ENCODE measurements around the gene RASSF3.
"Not testable (repeated sequence)": the region's sequence is repeated elsewhere in the genome, so short reads cannot be mapped to it uniquely, and the experiment has no call there.

Gene RASSF3

DNA sequence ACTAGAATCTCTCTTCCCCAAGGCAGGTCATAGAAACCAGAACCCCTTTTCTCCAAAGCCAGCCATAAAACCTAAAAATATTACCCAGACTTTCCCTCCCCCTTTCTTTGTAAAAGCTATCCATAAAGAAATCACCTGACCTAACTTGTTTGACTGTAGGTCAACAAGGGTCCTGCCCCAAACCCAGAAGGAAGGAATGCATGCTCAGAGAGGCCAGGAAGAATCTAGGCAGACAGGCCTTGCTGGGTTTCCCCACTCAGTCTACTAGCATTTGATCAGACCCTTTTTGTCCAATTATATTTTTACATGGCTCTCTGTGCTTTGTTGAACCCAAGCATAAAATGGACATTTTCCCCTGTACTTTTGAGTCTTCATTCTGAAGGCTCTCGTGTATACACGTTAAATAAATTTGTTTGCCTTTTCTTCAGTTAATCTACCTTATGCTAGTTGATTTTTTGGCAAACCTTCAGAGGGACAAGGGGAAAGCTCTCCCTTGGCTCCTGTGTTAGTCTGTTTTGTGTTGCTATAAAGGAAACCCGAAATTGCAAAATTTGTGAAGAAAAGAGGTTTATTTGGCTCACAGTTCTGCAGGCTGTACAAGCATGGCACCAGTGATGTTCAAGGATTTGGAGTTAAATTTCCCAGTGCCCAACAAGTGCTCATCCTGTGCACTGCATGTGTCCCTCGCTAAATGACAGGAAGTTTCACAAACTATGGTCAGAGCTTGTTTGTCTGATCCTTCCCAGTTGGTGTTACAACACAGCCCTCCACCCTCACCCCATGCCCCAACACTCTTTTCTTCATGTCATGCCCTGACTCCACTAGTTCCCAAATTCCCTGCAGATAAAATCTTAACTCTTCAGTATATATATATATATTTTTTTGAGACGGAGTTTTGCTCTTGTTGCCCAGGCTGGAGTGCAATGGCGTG, 14.2 kb upstream of the RASSF3 start:
- no peak for DNase-seq (ENCODE audit: low read depth)

GRCh38 chr12:64598831-64599230, 11.5 kb upstream of the RASSF3 start:
- no peak for DNase-seq (ENCODE audit: low read depth)

DNA sequence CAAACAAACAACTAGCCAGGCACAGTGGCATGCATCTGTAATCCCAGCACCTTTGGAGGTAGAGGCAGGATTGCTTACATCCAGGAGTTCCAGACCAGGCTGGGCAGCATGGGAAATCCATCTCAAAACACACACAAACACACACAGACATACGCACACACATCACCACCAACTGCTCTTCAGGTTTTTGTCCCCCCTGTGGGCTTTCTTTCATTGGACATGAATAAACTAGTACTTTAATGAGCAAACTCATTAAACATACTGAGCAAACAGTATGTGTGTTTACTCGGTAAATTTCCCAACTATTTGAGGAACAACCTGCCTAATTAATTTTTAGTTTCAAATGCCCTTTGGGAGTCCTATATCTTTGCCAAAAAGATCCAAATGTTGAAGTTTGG, 10.1 kb upstream of the RASSF3 start:
- no peak for DNase-seq (ENCODE audit: low read depth)

- no peak for DNase-seq (ENCODE audit: low read depth)
Measured at GRCh38 chr12:64603183-64603841, 7.0 kb upstream of the RASSF3 start.

DNA sequence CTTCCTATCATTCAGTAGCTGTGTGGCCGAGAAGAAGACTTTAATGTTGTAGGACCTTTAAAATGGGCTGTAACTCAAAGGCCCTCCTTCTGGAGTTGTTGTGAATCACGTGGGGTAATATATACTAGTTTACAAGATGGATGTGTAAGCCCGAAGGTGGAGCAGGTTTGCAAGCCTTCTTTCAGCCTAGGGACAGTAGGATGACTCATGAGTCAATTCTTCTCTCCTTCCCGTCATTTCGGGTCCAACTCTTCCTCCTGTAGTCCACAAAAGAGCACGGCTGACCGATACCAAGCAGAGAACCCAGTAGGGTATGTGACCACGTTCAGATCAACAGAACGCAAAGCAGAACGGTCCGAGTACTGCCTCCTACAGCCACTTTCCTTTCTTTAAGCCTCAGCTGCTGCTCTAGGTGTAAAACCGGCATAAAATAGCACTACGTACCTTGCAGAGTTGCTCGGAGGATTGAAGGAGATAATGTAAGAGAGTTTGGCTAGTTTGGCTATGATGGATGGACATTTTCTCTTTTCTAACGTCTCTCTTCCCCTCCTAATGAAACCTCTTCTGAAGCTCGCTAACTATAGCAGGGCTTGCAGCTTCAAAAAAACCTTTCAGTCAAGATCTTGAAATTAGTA, 1.3 kb upstream of the RASSF3 start:
- DNase-seq (ENCODE audit: low read depth) = peak; percentile 23

- no peak for DNase-seq (ENCODE audit: low read depth)
Measured at GRCh38 chr12:64609536-64610078, 688 bp upstream of the RASSF3 start.

DNA sequence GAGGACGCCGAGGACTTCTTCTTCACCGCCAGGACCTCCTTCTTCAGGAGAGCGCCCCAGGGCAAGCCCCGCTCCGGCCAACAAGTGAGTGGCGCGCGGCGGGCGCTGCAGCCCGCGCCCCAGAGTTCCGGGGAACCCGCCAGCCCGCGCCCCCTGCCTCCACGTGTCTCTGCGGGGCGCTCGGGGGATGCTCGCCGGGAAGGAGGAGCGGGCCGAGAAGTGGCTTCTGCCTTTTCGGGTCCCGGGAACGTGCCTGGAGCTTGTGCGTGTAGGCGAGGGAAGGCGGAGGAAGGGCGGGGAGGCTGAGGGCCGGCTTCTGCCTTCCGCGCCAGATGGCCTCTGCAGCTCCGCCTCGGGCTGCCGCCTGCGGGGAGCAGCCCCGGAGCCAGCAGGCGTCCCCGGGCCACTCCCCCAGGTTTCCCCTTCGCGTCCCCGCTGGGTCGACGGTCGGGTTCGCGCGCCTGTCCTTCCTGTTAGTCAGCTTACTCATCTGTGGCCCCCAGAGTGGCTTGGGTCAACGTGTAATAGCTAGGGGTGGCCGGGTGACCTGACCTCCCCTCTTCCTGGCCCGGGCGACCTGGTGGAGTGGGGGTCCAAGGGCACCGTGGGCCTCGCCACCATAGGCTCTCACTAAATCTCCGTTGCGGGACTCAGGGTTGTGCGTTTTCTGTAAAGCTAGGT, 505 bp downstream of the RASSF3 start:
- DNase-seq (ENCODE audit: low read depth) = peak; percentile 55

- DNase-seq (ENCODE audit: low read depth) = no peak
Measured at GRCh38 chr12:64611341-64612284, 1.3 kb downstream of the RASSF3 start.

- no peak for DNase-seq (ENCODE audit: low read depth)
Measured at GRCh38 chr12:64612843-64613242, 2.5 kb downstream of the RASSF3 start.

- DNase-seq (ENCODE audit: low read depth) = not testable (repeated sequence)
Measured at GRCh38 chr12:64613775-64614398, 3.6 kb downstream of the RASSF3 start.

DNA sequence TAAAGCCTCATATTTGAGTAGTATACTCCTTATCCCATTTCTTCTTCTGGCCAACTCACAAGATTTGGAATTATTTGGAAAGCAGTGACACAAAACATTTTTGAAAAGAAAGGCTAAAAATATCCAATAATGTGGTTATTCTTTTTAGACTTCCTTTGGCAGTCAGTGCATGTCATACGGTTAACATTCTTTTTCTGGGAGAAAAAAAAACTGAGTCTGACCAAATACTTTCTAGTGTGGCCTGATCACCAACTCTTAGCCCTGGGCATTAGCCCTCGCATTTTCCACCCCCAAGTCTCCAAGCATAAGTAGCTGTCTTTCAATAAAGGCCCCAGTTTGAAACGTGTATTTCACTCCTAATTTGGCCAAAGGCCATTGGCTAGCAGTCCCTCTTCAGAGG, 5.9 kb downstream of the RASSF3 start:
- DNase-seq (ENCODE audit: low read depth) = no peak

- no peak for DNase-seq (ENCODE audit: low read depth)
Measured at GRCh38 chr12:64618953-64619590, 8.8 kb downstream of the RASSF3 start.

- no peak for DNase-seq (ENCODE audit: low read depth)
Measured at GRCh38 chr12:64621257-64621942, 11.1 kb downstream of the RASSF3 start.

- DNase-seq (ENCODE audit: low read depth) = no peak
Measured at GRCh38 chr12:64624035-64624434, 13.7 kb downstream of the RASSF3 start.

DNA sequence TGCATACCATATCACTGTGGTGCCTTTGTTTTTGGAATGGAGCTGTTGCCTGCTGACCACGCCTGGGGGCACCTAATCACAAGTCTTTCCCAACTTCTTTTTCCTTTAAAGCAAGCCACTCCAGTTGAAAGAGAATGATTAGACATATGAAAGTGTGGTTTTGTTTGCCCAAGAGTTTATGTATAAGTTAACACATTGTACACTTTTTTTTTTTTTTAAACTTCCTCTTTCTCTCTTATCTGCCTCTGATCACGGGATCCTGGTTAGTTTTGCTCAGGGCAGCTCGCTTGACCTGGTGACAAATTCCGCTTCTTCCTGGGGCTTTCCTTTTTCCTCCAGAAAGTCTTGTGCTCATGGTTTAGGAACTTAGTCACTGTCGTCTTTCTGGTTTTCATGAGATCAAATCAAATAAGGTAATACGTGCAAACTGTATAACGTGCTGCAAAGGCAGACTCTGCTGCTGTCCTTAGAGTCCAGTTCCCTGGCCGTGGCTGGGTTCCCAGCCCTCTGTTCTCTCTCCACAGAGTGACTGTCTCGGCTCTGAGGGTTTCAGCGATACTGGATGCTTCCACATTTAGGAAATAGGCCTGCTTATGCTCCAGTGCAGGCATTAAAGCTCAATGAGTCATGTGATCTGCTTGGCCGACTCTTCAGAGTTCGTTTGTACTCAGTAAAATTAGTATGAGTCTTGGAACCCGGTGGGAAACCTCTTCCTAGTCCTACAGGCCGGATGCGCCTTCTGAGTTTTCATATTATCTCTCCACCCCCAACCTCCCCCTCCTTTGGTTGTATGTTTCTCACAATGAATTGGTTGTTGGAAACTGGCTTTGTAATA, 15.2 kb downstream of the RASSF3 start:
- peak; percentile 19 for DNase-seq (ENCODE audit: low read depth)

DNA sequence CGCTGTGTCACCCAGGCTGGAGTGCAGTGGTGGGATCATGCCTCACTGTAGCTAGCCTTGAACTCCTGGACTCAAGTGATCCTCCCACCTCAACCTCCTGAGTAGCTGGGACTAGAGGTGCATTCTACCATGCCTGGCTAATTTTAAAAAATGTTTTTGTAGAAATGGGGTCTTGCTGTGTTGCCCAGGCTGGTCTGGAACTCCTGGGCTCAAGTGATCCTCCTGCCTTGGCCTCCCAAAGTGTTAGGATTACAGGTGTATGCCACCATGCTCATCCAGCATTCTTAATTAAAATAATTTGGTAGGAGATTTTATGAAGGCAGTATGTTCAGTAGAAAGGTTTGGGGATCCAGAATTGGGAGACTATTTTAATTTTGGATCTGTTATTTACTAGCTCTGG, 16.3 kb downstream of the RASSF3 start:
- DNase-seq (ENCODE audit: low read depth) = not testable (repeated sequence)

- no peak for DNase-seq (ENCODE audit: low read depth)
Measured at GRCh38 chr12:64627771-64628170, 17.5 kb downstream of the RASSF3 start.

GRCh38 chr12:64631197-64631596, 20.9 kb downstream of the RASSF3 start:
- no peak for DNase-seq (ENCODE audit: low read depth)
